HG03025 (cell line): ENCODE data around the gene SNAI3.
A peak's percentile ranks its signal among the peaks of the same experiment; 100 is the strongest.

ENCODE experiments used
- ATAC-seq: cut with Tn5 transposase; IDR thresholded peaks from one replicate; pipeline ENCODE4 v1.9.1; 2021; ENCODE audit warnings: mild to moderate bottlenecking, moderate library complexity; ENCODE audit not compliant: unreplicated experiment, low FRiP score

SNAI3 gene

DNA sequence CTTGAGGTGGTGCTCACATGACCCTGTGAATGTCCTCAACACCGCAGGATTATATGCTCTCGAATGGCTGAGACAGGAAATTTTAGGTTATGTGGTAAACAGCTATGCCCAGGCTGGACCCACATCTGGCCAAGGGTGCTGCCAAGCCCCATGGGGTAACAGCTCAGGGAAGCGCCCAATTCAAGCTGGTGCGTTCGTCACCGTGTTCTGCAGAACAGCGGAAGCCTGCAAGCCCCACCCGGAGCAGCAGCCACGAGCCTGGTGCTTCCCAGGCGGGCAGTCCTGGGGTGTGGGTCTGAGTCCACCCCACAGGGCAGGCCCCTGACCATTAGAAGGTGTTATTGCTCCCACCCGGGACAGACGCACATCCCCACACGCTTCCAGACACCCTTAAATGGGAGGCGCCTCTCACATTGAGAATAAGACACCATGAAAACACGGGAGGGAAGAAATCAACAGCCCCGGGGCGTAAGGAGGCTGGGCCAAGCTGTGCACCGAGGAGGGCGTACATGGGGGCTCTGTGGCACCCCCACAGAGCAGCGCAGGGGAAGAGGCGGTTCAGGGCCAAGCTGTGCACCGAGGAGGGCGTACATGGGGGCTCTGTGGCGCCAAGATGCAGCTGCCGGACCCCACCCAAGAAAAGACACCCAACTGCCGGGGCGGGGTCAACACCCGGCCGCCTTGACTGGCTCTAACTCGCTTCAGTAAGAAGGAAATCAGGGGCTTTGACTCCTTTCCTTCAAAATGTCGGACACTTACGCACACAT is 32.5 kb downstream of the SNAI3 start:
- ATAC-seq = no peak

DNA sequence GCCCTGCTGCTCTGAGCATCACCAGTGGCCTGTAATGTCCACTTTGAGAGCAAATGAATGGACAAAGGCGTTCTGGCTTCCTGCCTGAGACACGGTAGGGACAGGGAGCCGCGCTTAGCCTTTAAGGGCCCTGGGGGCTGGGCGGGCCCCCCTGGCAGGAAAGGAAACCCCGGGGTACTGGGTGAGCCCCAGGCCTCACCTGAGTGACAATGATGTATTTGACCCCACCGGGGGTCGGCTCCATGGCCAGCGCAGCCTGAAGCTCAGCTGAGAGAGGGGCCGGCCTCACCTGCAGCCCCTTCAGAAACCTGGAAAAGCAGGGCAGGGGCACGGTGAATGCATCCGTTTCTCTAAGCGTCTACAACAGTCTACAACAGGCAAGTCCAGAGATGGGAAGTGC is 33.2 kb downstream of the SNAI3 start:
- ATAC-seq = no peak

DNA sequence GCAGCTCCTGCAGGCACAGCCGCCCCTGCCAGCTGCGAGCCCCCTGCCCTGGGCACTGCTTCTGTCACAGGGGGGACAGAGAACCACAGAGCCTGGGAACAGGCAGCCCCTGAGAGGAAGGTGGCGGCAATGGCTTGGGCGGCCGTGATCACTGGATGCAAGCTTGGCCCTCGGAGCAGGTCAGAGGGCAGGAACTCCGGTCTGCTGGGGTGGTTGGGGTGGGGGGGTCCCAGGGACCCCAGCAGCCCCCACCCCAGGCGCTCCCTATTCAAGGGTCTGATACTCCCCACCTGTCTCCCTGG is 33.6 kb downstream of the SNAI3 start:
- ATAC-seq = no peak

DNA sequence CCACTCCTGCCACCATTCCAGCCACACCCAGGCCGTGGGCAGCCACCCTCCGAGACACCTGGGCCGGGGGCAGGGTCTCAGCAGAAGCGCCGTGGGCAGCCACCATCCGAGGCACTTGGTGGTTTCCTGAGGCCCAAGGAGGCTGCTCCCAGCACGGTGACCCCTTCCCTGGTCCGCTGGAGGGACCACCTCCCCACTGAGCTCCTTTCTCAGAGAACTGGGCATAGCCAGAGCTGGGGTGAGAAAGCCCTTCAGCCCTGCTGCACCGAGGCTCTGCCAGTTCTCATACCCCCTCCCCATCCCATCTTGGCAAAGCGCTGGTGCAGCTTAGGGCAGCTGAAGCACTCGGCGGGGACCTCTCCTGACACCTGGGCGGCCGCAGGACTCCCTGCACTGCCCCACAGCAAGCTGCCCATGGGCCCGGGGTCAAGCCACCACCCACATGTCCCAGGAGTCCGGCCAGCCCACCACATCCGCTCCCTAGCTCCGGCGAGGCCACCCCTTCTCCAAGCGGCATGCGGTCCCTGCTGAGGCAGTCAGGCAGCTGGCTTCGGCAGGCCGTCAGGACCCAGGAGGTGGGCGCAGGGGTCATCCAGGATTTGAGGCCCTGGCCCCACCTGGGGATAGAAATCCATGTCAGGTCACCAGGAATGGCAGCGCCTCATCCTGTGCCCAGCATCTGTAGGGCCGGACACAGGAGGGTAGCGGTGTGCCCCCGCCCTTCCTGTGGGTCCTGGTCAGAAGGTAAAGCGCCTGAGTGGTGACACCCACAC is 34.1 kb downstream of the SNAI3 start:
- ATAC-seq = no peak

DNA sequence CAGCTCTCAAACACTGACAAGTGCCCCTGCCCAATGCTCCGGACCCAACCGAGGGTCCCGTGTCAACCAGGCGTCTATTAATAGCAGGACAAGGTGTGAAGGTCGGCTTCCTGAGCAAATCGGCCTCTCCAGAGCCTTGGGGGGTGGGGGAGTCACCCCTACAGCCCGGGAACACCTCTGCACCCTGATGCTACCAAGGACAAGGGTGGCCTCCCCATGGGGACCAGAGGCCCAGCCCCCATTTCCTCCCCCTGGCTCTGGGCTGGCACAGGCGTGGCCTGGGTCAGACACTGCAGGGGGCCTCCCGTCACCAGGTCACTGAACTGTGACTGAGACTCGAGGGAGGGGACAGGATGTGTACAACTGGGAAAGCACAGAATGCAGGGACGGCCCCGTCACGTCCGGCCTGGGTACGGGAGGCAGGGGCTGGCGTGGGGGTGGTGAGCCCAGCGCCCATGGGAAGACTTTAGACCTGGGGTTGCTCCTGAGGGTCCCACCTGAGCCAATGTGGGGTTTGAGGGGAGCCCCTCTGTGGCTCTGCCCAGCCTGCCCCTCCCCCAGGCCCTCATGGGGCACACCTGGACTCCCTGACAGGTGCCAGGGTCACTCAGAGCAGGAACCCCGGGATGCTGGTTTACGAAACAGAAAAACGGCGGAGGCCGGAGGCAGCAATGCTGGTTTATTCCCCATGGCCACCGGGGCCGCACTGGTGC is 34.9 kb downstream of the SNAI3 start:
- ATAC-seq = peak; percentile 60

DNA sequence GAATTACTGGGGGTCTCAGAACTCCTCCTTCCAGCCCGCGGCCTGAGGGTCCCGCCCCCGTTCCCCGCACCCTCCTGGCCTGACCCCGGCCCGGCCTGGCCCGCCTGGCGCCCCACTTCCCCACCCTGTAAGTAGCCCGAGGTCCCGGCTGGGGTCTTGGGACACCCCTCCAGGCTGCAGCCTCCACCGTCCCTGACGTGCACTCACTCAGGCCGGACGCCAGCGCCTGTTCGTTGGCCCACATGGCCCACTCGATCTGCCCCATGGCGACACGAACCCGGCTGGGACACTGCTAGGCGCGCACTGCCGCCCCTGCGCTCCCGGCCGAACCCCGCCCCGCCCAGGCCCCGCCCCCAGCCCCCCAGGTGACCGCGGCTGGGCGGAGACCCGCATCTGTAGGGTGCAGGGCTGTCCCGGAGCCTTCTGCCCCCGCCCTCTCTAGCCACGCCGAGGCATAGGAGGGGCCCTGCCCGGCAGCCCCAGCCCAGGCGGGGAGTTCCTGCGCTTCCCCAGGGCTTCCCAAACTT is 35.5 kb downstream of the SNAI3 start, which contains the start of gene CYBA:
TSS of gene CYBA (minus strand) at position 305 of the 527 bp plus-strand sequence. CDS start at position 265, 40 bp downstream.
- ATAC-seq = peak; percentile 70

DNA sequence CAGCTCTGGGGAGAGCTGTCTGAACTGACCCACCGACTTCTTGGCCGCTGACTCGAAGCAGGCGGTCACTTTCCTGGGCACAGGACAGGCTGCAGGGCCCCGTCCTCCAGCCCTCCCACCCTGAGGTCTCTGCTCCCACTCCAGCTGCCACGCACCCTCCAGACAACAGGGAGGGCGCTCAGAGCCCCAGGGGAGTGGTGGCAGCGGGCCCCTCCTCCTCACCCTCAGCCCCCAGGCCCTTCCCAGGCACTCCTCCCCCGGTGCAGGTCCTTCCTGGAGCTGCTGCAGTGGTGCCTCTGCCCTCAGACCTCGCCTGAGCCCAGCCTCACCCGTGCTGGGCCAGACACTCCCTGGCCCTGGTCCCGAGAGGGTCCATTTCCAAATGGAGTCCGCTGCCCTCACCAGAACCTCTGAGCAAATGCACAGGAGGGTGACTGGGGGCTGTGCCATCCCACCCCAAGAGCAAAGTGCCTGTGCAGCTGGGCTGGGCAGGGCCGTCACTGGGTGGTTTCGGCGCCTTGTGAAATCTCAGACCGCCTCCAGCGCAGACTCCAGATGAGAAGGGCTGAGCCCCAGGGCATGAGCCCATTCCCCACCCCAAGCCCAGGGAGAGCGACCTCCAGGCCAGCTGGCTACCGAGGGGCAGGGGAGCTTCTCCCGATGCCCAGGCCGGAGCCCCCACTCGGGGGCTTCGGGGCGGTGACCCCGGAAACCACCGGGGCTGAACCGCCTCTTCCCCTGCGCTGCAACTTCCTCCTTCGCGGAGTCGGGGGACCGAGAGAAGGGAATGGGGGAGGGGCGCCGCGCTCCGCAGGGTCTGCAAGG is 36.2 kb downstream of the SNAI3 start:
- peak; percentile 18 for ATAC-seq

DNA sequence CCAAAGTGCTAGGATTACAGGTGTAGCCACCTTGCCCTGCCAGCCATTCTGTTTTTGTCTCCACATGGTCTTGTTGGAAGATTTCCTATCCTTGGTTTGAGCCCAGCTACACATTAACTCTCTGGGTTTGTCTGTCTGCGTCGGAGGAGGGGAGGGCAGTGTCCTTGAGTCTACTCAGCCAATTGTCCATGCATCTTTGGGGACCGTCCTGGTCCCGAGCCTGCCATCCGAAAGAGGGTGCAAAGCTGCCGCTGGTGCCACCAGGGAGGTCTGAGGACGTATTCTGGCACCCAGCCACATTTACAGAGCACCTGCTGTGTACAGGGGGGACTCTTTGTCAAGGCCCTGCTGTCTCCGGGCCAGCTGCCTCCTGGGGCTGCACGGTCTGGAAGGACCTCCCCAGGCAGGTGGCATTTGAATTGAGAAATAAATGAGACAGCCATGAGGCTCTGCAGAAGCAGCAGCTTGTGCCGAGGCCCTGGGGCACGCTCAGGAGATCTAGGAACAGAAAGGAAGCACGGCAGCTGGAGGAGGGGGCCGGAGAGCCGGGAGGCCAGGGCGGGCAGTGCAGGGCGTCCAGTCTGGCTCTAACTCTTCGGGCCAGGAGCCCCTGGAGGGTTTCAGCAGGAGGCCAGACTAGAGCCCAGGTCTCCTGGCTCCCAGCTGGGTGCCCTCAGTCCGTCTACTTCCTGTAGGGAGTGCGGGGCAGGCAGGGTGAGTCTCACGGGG is 36.9 kb downstream of the SNAI3 start:
- ATAC-seq = no peak

DNA sequence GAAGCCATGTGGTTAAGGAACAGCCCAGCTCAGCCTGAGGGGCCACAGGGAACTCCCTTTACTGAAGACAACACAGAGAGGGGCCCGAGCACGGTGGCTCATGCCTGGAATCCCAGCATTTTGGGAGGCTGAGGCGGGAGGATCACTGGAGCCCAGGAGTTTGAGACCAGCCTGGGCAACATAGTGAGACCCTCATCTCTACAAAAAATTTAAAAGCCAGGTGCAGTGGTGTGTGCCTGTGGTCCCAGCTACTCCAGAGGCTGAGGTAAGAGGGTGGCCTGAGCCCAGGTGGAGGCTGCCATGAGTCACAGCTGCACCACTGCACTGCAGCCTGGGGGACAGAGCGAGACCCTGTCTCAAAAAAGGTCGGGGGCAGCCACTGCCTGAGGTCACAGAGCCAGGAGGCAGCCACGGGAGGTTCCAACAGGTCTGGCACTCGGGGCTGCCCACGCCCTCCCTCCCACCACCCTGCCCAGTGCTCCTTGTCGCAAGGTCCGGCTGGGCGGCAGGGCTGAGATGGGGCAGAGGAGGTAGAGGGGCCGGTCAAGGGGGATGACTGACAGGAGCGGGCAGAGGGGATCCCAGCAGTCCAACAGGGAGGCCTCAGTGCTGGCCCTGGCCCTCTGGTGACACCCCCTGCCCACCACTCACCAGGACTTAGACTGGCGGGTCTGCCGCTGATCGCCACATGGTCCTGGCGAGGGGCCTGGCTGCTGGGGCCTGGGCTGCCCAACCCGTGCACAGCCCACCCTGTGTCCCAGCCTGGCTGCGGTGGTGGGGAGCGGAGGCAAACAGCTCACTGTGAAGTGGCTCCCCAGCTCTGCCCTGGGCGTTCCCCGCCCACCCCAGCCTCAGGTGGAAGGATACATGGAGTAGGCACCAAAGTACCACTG is 38.9 kb downstream of the SNAI3 start:
- ATAC-seq = no peak

DNA sequence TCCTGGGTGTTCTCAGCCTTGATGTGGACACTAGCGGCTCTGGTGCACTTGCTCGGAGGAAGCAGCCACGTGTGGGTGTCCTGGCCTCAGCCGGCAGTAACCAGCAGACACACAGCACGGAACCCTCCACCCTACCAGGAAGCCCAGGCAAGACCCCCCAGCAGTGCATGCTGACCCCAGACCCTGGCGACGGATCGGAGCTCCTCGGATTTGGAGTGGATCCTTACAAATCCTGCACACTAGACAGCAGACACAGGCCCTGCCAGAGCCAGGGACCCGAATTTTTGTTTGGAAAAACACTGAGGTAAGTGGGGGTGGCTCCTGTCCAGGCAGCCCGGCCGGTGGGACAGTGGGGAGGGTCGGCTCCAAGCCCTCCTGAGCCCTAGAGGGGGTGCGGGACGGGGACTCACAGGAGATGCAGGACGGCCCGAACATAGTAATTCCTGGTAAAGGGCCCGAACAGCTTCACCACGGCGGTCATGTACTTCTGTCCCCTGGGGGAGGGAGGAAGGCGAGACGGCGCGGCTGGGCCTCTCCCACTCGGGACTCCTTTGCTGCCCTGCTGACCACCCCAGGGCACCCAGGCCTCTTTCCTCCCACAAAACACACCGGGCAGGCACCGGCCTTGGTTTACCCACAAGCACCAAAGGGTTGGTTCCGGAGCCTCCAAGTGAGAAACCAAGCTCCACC is 39.8 kb downstream of the SNAI3 start:
- ATAC-seq = no peak

DNA sequence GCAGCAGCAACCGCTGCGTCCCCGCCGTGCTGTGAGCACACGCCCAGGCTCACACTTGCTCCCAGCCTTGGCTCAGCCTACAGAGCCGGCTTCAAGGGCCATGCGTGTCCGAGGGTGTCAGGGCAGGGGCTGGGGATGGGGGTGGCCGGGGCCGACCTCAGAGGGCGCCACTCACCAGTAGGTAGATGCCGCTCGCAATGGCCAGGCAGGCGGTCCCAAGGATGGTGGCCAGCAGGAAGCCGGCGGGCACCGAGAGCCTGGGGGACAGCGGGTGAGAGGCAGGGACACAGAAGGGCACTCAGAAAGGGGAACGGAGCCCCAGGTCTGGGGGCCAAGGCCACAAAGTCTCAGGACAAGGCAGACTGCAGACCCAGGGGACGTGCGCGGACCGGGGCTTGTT is 40.4 kb downstream of the SNAI3 start:
- ATAC-seq = no peak

DNA sequence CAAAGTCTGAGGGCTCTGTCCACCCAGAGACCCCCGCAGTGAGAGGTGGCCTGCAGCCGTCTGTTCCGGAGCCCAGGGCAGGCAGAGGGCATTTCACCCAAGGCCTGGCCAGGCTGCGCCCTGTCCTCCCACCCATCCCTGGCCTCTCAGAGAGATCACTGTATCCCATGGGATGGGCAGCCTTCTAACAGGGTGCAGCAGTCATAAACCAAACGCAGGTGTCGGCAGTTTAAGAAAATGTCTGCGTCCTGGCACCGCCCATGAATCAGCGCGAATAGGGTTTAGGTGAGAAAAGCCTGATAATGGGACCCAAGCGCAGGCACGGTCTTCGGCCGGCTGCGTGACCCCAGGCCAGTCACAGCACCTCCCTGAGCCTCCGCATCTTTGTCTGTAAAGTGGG is 40.9 kb downstream of the SNAI3 start:
- no peak for ATAC-seq

DNA sequence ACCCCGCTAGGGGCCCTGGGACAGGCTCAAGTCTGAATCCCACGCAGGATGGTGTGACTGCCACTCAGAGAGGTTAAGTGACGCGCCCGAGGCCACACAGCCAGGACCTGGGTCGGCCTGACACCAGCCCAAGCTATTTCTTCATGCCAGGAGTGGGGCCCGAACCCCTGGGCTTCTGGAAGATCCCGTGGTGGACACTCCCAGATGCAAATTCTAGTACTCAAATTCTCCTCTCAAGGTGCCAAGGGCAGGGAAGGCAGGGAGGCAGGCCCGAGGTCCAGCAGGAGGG is 42.7 kb downstream of the SNAI3 start:
- ATAC-seq = no peak

DNA sequence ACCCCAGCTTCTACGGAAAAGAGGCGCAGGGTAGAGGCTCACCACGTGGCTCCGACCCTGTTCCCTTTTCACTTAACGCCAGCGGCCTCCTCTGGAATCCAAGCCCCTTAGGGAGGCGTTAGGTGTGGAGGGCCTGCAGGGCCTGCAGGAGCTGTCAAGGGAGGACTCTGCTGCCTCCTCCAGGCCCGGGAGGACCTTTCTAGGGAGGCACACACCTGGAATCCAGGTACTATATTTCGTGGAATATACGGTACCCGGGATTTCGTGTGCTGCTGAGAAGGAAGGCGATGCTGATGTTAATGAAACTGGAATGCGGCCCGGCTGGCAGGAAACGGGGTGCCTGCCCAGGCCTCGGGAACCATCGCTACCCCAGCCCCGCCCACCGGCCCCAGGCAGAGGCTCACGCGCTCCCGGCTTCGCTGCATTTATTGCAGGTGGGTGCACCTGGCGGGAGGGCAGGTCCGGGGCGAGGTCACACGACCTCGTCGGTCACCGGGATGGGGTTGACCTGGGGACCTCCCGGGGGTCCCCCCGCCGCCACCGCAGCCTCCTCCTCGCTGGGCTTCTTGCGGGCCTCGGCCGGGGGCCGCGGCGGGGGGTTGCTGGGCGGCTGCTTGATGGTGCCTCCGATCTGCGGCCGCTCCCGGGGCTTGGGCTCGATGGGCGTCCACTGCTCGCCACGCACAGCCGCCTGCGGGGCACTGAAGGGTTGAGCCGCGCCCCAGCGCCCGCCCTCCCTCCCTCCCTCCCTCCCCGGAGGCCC is 43.2 kb downstream of the SNAI3 start:
- ATAC-seq = no peak

DNA sequence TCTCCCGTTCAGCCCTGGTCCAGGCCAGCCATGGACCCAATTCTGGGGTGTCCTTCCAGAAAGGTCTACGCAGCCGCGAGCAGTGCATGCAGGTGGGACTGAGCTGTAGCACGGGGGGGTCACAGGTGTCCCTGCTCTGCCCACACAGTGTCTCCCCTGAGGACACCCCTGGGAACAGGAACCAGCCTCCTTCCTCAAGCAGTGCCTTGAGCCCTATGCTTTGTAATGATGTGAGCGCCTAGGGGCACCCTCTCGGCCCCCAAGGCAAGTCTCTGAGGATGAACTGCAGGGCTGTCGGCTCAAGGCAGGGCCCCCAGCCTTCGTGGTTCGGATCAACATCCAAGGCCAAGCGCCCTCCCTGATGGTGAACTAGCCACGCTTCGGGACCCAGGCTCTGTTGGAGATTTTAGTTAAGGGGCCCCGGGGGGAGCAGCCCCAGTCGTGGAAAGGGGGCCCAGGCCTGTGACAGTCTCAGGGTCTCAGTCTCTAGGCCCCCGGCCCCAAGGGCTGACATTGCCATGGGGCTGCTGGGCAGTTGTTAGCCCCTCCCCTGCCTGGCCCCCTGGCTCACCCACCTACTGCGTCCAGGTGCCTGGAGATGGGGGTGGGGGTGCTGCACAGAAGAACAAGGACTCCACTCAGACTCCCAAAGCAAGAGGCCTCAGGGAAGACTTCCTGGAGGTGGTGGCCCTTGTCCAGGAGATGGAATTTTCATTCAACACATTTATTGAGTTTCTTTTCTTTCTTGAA is 45.6 kb downstream of the SNAI3 start:
- ATAC-seq = no peak

DNA sequence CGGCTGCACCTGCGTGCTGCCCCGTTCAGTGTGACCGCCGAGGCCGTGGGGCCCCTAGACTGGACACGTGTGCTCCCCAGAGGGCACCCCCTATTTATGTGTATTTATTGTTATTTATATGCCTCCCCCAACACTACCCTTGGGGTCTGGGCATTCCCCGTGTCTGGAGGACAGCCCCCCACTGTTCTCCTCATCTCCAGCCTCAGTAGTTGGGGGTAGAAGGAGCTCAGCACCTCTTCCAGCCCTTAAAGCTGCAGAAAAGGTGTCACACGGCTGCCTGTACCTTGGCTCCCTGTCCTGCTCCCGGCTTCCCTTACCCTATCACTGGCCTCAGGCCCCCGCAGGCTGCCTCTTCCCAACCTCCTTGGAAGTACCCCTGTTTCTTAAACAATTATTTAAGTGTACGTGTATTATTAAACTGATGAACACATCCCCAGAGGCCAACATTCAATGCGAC is 46.2 kb downstream of the SNAI3 start:
- no peak for ATAC-seq
